ELR (cell line): ENCODE measurements around the gene KCND3.

Experiments
- DNase-seq: peaks from one replicate; pipeline ENCODE4 v3.0.0-alpha.2; 2015; ENCODE audit warnings: low read depth

KCND3 gene

DNA sequence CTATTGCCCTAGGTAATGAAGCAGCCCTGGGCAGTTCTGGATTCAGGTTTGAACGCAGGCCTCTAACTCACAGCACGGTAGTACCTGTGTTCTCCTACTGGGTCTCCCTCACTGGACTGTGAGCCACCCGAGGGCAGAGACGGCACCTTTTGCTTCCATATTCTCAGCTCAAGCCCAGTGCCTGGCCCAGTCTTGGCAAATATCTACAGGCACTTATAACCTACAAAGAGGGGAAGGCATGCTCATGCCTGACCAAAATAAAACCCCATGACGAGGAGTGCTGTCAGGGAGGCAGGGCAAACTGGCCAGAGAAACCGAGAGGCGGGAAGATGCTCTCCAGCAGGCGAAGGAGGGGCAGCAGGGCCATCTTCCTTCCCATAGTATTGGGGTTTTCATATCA, 142.6 kb downstream of the KCND3 start:
- DNase-seq, result no peak

DNA sequence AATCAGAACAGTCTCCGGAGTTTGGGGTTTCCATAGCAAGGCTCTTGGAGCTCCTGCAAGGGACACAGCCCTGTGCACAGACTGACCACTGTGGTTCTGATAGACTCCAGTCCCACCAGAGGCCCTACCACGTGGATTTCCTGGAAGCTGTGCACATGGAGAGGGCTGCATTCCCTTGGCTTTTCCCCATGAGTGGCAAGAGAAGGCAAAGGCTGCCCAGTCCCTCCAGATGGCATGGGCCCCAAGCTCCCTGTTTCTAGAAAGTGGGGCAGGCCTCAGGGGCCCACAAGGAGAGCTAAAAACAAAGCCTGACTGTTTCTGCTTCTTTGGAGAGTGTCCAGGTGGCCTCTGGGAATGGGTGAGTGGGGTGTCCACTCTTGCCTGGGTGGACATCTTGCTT, 146.3 kb downstream of the KCND3 start:
- DNase-seq, result no peak

DNA sequence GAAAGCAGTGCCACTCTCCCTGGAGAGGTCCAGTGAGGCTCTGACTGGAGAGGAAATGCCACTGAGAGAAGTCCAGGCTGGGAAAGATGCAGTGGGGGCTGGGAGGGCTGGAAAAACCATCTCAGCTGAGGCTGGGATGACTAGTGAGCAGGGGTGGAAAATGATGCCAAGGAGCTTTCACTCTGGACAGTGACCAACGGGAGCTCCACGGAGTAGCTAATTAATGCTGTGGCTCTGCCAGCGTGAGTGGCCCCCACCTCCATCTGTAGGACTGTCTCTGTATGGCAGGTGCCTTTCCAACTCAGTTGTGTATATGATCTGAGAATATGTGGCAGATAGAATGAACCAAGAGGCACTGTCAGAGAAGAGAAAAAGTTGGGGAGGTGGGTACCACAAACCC, 147.1 kb downstream of the KCND3 start:
- no peak for DNase-seq

DNA sequence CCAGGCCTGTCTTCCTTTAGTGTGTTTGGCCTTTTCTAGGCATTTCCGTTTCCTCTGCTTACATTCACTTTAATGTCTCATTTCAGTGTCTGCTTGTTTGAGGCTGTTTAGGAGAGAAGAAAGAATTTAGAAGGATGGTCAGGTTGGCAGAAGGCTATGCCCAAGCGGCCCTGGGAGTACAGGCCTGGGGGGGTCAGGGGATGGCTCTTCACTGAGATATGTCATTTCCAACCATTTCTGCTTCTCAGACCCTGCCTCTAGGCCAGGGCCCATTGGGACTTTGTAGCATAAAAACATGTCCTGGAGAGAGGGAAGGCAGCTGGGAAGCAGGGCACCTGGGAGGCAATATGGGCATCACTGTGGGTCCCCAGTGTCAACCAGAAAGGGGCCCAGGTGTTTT, 147.7 kb downstream of the KCND3 start:
- DNase-seq, result no peak

DNA sequence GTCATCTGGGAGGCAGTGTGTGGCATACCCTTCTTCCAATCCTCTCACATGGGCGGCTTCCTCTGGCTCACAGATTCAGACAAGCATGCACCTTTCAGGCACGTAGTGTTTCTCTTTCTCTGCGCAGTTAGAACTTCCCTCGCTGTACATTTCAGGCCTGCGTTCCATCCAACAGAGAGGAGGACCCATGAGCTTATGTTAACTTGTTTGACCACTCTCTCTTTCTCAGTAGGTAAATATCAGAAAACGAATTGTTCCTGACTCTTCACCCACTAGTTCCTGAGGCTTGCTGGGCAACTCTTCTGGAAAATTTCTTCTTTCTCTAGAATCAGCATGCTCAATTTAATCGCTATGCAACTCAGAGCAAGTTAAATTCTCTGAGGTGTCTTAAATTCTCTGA, 148.3 kb downstream of the KCND3 start:
- DNase-seq, result no peak

DNA sequence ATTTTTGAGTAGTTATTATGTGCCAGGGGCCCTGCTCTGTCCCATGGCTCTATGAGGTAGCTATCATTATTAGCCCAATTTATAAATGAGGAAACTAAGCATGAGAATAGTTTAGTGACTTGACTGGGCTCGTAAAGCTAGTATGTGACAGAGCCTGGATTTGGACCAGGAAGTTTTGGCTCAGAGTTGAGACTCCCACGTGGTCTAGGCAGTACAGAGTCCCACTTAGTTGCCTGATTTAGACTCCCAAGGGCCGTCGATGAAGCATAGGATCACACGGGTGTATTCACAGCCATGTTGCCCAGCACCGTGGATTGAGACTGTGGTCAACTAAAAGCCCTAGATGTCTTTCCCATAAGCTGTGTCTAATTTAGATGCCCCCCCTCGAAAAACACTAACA, 152.1 kb downstream of the KCND3 start:
- DNase-seq, result no peak

DNA sequence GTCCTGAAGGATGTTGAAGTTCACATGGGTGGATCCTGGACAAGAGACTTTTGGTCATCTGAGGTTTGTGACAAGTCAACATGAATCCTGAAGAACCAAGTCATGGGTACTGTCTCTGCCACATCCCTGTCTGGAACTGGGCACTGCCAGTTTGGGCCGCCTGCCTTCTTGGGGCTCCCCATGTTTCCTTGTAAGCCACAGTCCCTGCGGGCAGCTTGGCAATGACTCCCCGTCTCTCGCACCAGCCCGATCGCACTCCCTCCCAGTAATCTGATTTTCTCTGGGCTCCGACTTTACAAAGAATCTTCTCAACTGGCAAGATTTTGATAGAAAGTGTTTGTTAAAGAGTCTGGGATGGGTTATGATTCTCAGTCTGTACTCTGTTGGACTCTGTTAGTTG, 153.4 kb downstream of the KCND3 start:
- no peak for DNase-seq

DNA sequence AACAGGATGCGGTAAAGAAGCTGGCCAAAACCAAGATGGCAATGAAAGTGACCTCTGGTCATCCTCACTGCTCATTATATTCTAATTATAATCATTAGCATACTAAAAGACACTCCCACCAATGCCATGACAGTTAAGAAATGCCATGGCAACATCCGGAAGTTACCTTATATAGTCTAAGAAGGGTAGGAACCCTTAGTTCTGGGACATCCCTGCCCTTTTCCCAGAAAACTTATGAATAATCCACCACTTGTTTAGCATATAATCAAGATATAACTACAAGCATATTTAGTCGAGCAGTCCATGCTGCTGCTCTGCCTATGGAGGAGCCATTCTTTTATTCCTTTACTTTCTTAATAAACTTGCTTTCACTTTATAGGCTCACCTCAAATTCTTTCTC, 154.0 kb downstream of the KCND3 start:
- DNase-seq, result no peak

DNA sequence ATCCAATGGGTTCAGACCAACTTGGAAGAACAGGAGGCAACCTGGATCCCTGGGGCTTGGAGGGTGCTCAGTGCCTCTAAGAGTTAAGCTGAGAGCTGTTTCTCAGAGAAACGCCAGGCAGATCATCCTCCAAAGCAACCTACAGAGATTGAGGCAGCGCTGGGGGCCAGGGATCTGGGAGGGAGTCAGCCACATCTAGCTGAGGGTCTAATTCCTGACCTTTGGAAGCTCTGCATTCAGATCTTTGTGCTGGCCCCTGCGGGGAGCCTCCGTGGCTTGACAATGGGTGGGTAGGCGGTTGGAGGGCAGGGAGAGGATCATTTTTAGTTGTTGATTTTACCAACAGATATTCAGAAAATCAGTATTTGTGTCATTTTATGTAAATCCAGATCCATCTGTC, 154.5 kb downstream of the KCND3 start:
- DNase-seq, result no peak

DNA sequence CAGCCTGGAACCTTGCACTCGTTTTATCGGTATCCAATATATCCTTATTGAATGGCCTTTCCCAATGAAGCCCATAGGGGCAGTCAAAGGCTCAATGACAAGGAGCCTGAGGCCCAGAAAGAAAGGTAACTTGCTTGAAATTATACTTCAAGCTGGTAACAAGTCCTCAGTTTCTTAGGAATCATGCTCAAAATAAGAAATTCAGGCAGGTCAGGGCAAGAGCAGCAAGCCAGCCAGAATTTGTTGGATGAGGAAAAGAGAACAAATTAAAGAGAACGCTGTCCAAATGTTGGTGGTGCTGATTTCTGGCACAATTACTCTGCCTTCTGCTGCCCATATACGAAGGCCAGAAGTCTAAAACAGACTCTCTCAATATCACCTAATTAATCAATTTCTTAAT, 156.1 kb downstream of the KCND3 start:
- peak; percentile 6 for DNase-seq

DNA sequence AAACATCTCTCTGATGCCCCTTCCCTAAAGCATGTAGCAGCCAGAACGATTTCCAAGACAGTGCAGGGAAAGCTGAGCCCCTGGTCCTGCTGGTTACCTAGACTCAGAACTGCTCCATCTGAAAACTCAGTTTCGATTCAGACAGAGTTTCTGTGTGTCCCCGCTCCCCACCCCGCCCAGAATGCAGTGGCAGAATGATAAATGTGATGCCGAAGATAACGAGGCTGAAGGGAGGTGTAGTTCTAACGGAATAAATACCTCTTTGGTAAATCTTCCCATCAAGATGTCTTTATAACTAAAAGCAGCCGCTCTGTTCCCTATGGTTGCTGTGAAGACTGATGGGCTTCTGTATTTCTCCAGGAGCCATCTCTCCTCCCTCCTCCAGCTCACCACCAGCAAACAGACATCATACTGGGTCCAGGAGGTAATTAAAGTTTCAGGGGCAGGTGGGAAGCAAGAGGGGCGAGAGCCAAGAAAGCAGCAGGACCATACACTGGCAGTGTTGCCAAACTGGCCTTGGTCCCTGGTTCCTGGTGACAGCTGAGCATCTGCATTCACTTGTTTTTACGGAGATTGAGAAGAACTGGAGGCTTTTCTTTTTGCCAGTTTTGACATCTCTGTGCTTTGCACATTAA, 156.8 kb downstream of the KCND3 start:
- DNase-seq, result no peak

DNA sequence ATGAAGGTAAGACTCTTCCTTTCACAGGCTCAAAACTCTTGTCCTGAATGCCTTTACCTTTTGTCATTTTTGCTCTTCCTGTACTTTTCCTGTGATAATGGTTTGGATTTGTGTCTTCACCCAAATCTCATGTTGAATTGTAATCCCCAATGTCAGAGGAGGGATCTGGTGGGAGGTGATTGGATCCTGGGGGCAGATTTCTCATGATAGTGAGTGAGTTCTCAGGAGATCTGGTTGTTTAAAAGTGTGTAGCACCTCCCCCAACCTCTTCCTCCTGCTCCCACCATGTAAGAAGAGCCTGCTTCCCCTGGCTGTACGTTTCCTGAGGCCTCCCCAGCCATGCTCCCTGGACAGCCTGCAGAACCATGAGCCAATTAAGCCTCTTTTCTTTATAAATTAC, 158.3 kb downstream of the KCND3 start:
- no peak for DNase-seq

DNA sequence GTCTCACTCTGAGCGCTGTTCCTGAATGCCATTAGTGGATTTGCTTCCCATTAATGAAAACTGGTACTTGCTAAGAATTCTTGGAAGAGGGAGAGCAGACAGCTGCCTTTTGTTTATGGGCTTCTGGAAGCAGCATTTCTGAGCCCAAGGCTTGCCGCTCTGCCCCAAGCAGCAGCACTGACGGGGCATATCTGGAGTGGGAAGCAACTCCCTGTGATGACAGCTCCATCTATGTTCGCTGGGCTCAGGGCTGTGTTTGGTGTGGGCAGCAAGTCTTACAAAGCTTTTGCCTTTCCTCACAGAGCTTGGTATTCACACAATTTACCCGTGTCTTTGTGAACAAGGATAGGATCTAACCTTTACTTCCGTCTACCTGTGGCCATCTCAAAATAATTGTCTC, 161.5 kb downstream of the KCND3 start:
- DNase-seq, result no peak

DNA sequence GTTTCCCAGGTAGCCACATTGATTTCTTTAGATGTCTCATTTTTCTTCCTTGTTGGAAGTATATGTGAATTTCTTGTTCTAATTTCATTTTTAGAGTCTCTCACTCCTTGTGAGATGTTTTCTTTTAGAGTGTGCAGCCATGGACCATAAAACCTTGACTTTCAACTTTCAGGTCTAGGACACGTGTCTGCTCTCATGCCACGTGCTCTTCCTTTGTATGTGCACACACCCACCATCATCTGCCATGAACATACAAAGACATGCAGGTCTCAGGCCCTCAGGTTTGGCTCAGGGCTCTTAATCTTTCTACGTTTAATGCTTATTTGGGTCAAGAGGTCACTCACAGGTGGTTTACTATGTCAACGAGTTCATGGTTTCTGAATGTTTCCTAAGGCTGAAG, 163.2 kb downstream of the KCND3 start:
- DNase-seq, result no peak

DNA sequence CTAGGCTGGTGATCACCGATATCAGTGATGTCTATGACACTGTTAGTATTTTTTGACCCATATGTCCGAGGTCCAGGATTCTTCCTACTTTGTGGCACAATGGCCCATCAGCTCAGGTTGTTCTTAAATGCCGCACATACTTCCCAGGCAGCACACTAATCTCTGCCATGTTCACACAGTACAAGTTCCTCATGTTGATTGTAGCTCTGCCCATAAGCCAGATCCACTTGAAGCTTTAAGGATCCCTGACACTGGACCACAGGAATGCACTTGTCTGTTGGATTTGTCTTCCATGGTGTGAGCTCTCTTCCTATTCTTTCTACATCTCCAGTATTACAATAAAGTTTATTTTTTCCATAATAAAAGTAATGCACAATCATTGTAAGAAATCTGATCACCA, 164.3 kb downstream of the KCND3 start:
- no peak for DNase-seq

DNA sequence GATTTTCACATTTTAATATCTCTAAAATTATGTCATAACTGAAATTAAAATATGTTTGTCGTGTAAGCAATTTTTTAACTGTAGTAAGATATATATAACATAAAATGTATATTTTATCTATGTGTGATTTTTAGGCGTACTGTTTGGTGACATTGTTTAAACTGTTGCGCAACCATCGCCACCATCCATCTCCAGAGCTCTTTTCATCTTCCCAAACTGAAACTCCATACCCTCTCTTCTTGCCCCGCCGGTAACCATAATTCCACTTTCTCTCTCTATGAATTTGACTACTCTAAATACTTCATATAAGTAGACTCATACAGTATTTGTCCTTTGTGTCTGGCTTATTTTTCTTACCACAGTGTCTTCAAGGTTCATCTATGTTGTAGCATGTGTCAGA, 167.3 kb downstream of the KCND3 start:
- no peak for DNase-seq

DNA sequence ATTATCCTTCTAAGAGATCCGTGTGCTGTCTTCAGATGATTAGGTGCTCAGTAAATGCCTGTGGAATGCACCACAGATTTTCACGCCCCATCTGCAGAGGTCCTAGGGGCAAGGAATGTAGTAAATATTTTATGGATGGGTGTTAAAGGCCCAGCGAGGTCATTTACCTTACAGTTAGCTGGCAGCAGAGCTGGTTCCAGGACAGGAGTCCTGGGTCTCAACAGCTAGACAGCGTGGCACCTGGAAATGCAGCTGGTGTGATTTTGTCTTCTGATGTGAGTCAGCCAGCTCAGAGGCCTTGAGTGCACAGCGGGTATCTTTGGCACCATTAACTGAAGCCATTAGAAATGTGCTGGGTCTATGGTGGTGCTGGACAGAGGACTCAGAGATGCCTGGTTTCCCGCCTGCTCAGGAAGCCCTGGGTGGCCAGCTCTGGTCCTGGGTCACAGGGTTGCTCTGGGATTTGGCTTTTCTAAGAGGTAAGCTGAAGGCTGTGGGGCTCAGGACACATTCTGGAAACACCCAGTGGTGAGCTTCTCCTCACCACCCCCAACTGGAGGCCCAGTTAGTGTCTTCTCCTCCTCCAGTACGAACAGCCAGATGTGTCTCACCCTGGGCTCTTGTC, 168.2 kb downstream of the KCND3 start:
- no peak for DNase-seq

DNA sequence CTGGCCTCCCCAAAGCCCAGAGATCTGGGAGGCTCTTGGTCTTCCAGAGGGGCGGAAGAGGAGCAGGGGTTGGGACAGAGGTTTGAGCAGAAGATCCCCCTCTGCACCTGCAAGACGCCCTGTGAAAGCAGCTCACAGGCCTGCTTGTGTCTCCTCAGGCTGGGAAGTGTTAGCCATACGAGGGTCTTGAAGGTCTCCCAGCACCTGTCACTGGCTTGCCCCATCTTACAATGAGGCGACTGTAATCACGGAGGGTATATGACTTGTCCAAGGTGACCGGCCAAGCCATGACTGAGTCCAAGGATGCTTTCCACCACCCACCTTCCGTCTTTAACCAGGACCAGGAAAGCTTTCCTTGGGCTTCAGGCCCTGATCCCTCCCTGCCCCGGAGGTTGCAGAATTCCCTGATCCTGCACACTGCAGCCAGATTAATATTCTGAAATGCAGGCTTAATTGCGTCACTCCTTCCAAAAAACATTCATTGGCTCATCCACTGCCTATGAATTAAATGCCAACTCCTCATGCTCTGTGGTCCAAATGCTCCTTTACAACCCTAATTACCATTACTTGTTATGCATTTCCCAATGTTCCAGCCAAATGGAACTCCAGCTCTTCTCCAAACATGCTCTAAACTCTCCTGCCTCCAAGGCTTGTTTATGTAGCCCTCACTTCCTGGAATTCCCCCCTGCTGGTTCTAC, 169.8 kb downstream of the KCND3 start:
- no peak for DNase-seq

DNA sequence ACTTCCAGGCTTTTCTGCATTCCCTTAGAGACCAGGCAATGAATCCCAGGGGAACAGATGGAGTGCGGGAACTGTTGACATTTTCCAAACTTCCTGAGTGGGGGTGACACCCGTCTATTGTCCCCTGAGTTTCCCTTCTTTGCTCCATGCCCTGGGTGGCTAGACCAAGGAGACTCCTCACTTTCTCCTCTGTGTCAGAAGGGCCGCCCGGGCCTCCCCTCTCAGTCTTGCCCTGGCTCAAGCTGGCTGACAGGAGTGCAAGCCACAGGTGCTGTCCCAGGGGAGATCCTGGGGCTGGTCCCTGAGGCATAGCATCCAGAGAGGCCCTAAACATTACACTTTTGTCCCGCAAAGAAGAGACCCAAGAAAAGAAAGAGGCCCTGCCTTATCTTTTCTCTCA, 170.9 kb downstream of the KCND3 start:
- DNase-seq, result no peak

DNA sequence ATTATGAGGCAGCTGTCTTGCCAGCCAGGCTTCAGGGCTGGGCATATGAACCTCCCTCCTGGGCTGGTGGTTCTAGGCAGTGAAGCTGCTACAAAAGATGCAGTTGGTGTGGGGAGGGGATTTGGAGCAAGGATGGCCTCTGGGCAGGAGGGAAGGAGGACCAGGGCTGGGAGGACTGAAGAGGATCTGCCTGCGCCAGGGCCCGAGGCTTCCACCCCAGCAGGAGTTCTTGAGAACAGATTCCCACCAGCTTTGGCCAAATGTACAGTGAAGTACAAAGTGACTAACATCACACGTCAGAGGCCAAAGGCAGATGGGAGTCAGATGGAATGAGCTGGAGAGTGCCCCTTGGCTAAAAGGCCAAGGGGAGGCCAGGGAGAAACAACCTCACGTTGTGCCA, 171.4 kb downstream of the KCND3 start:
- DNase-seq, result no peak

DNA sequence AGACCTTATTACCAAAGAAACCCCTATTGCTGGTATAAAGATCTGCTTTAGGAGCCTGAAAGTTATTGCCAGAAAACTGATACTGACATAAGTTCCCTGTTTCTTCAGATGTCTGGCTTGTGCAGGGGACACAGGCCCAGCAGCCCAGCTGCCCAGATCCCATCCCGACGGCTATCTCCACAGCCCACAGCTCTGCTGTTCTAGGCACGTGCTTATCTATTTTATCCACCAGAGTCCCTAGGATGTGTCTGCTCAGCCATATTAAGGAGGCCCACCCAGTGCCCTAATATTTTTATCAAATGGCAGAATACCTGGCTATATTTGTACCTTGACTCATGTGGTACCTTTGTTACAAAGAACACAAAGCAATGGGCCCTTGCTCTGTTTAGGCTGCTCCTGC, 174.8 kb downstream of the KCND3 start:
- DNase-seq, result no peak

DNA sequence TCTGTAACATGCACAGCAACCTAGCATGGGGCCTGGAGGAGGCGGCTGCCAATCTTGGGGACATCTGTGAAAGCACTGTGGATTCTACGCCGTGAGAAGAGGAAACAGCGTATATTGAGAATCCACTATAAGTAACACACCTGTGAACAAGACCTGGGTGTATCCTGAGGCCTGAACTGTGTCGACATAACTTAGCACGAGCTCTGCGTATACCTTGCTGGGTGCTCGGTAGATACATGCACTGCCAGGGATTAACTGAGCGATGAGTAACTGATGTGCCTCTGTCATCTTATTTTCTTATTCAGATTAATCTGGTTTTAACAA, 175.2 kb downstream of the KCND3 start:
- DNase-seq, result no peak

DNA sequence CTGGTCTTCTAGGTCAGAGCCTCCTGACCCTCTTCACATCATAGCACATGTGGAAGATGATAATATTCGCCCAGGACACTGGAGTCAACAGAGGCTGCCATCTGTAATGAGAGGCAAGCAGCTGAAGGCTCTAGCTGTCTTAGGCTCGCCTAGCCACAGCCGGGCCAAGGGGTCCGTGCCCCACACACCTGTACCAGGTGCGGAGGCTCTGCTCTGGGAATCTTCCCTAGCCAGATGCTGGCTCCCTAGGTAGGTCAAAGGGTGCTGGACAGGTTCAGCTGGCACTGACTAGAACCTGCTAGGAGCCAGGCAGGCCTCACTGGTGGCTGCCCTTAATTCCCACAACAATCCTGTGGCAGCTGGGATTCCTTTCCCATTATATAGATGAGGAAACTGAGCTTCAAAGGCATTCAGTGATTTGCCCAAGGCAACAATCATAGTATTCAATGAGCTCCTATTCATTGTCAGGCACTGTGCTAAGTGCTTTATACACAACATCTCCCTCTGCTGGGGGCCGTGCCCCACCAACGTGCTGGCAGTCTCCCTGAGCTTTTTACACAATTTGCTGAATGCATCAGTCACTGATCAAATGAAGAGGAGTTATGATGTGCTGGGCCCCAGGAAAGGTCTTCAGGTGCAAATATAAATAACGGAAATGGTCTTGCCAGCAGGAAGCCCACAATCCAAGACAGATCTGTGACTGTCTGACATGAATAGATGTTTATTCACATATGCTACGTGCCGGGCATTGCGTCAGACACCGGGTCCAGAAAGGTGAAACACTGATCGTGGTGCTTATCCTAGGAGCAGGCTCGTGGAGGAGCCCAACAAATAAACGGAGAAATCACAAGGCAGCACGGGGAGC, 175.8 kb downstream of the KCND3 start:
- peak; percentile 10 for DNase-seq
